Hematopoietic multipotent progenitor cell treated with erythropoietin and hydrocortisone succinate and interleukin-3 and kit ligand, for 8 days (in vitro differentiated cells): ENCODE data around the gene SLIT3.
A peak's percentile ranks its signal among the peaks of the same experiment; 100 is the strongest.

Source experiments
- DNase-seq: peaks from one replicate; pipeline ENCODE4 v3.0.0-alpha.2; 2015

SLIT3 gene

GRCh38 chr5:168813184-168813968 lies 487.6 kb downstream of the SLIT3 start:
- peak; percentile 99 for DNase-seq

- no peak for DNase-seq
These were observed 490.3 kb downstream of the SLIT3 start for GRCh38 chr5:168810641-168811040.

- no peak for DNase-seq
These were observed 491.7 kb downstream of the SLIT3 start for GRCh38 chr5:168809218-168809617.

GRCh38 chr5:168808051-168808616 lies 492.8 kb downstream of the SLIT3 start:
- no peak for DNase-seq

- no peak for DNase-seq
These were observed 493.7 kb downstream of the SLIT3 start for GRCh38 chr5:168807287-168807686.

- DNase-seq: no peak
These were observed 497.4 kb downstream of the SLIT3 start for GRCh38 chr5:168803541-168803940.

- no peak for DNase-seq
These were observed 498.6 kb downstream of the SLIT3 start for GRCh38 chr5:168802337-168802736.

- DNase-seq: no peak
These were observed 499.4 kb downstream of the SLIT3 start for GRCh38 chr5:168801567-168801966.

GRCh38 chr5:168800701-168801100 lies 500.2 kb downstream of the SLIT3 start:
- no peak for DNase-seq

- DNase-seq: no peak
These were observed 502.6 kb downstream of the SLIT3 start for GRCh38 chr5:168798065-168799023.

GRCh38 chr5:168796593-168797580 lies 504.1 kb downstream of the SLIT3 start:
- no peak for DNase-seq

- DNase-seq: no peak
These were observed 504.9 kb downstream of the SLIT3 start for GRCh38 chr5:168796000-168796399.

GRCh38 chr5:168793841-168794837 lies 506.8 kb downstream of the SLIT3 start:
- no peak for DNase-seq

- no peak for DNase-seq
These were observed 508.3 kb downstream of the SLIT3 start for GRCh38 chr5:168792678-168793077.

- no peak for DNase-seq
These were observed 510.2 kb downstream of the SLIT3 start for GRCh38 chr5:168790671-168791250.

- DNase-seq: no peak
These were observed 510.8 kb downstream of the SLIT3 start for GRCh38 chr5:168790002-168790635.

- DNase-seq: no peak
These were observed 512.2 kb downstream of the SLIT3 start for GRCh38 chr5:168788786-168789185.

GRCh38 chr5:168788107-168788506 lies 512.8 kb downstream of the SLIT3 start:
- no peak for DNase-seq

GRCh38 chr5:168786147-168786546 lies 514.8 kb downstream of the SLIT3 start:
- DNase-seq: no peak

- no peak for DNase-seq
These were observed 516.5 kb downstream of the SLIT3 start for GRCh38 chr5:168784454-168784853.
